GM21515 (cell line): ENCODE measurements around the gene SLC22A16.

Source experiments
- ATAC-seq: cut with Tn5 transposase; IDR thresholded peaks from one replicate; pipeline ENCODE4 v1.9.1; 2021; ENCODE audit not compliant: unreplicated experiment

Gene SLC22A16

GRCh38 chr6:110448846-110449540 is 27.4 kb downstream of the SLC22A16 start:
- no peak for ATAC-seq

- ATAC-seq: no peak
These were observed 28.7 kb downstream of the SLC22A16 start for GRCh38 chr6:110447761-110448160.

GRCh38 chr6:110446405-110446804 is 30.0 kb downstream of the SLC22A16 start:
- ATAC-seq: no peak

- ATAC-seq: no peak
These were observed 36.4 kb downstream of the SLC22A16 start for GRCh38 chr6:110440026-110440425.

- no peak for ATAC-seq
These were observed 37.1 kb downstream of the SLC22A16 start for GRCh38 chr6:110439356-110439755.

GRCh38 chr6:110434961-110435602 is 41.3 kb downstream of the SLC22A16 start:
- no peak for ATAC-seq

GRCh38 chr6:110432285-110432900 is 44.0 kb downstream of the SLC22A16 start:
- no peak for ATAC-seq

GRCh38 chr6:110430741-110431140 is 45.7 kb downstream of the SLC22A16 start:
- ATAC-seq: no peak

GRCh38 chr6:110430236-110430635 is 46.2 kb downstream of the SLC22A16 start:
- ATAC-seq: no peak

GRCh38 chr6:110428153-110428552 is 48.3 kb downstream of the SLC22A16 start:
- ATAC-seq: no peak

- ATAC-seq: no peak
These were observed 50.6 kb downstream of the SLC22A16 start for GRCh38 chr6:110425816-110426215.

GRCh38 chr6:110422444-110422822 is 54.0 kb downstream of the SLC22A16 start:
- no peak for ATAC-seq

- no peak for ATAC-seq
These were observed 54.5 kb downstream of the SLC22A16 start for GRCh38 chr6:110421749-110422443.

- ATAC-seq: no peak
These were observed 57.2 kb downstream of the SLC22A16 start for GRCh38 chr6:110419028-110419739.

GRCh38 chr6:110418594-110418993 is 57.8 kb downstream of the SLC22A16 start:
- ATAC-seq: no peak

- ATAC-seq: no peak
These were observed 61.1 kb downstream of the SLC22A16 start, which contains the start of gene DDO for GRCh38 chr6:110415086-110415916. TSS of gene DDO (minus strand) at chr6:110415575. CDS start at chr6:110413462, 2,113 bp downstream.

GRCh38 chr6:110414669-110415068 is 61.7 kb downstream of the SLC22A16 start:
- ATAC-seq: no peak

- no peak for ATAC-seq
These were observed 64.1 kb downstream of the SLC22A16 start for GRCh38 chr6:110412360-110412759.

- ATAC-seq: no peak
These were observed 65.9 kb downstream of the SLC22A16 start for GRCh38 chr6:110410511-110410910.

GRCh38 chr6:110409794-110410193 is 66.6 kb downstream of the SLC22A16 start:
- ATAC-seq: no peak
